Stimulated activated CD8-positive, alpha-beta memory T cell treated with anti-CD3 and anti-CD28 coated beads, Interleukin-15, amount 100 ng/mL, for 4 hours (primary cell): ENCODE data around the gene MOAP1.
"Not testable (repeated sequence)": the region's sequence is repeated elsewhere in the genome, so short reads cannot be mapped to it uniquely, and the experiment has no call there.

ENCODE experiments used
- DNase-seq, 2 donors: peaks; one replicate each; pipeline ENCODE4 v3.0.0-alpha.2; 2020; ENCODE audit warnings: low read depth in 2 of 2

The MOAP1 gene

GRCh38 chr14:93146119-93146518 lies 38.6 kb downstream of the MOAP1 start:
- no peak for DNase-seq

GRCh38 chr14:93142854-93143652 lies 41.6 kb downstream of the MOAP1 start:
- no peak for DNase-seq

GRCh38 chr14:93137864-93138263 lies 46.8 kb downstream of the MOAP1 start:
- DNase-seq: no peak

GRCh38 chr14:93136508-93136907 lies 48.2 kb downstream of the MOAP1 start:
- not testable (repeated sequence) for DNase-seq

GRCh38 chr14:93136009-93136408 lies 48.7 kb downstream of the MOAP1 start:
- DNase-seq: no peak

- no peak for DNase-seq
These were observed 49.3 kb downstream of the MOAP1 start for GRCh38 chr14:93135399-93135798.

GRCh38 chr14:93133464-93133863 lies 51.2 kb downstream of the MOAP1 start:
- DNase-seq: no peak

- no peak for DNase-seq
These were observed 52.1 kb downstream of the MOAP1 start for GRCh38 chr14:93132472-93133065.
